GM12892 (cell line): ENCODE results near the gene SLC38A1.

Source experiments
- POLR2A ChIP-seq: IDR thresholded peaks from 2 replicates; pipeline ENCODE4 v1.6.1; 2011; ENCODE audit warnings: low read depth, low read length, control low read depth
- TAF1 ChIP-seq: IDR thresholded peaks from 2 replicates; pipeline ENCODE4 v1.6.1; 2011; ENCODE audit warnings: low read depth, mild to moderate bottlenecking, control low read depth, low read length, borderline replicate concordance

GRCh38 chr12:46210873-46211439, 57.9 kb downstream of the SLC38A1 start:
- TF ChIP-seq POLR2A, result no peak
- no peak for TF ChIP-seq TAF1
